GM12864 (cell line): ENCODE data around the gene PSMD9.
A peak's percentile ranks its signal among the peaks of the same experiment; 100 is the strongest.

Source experiments
- DNase-seq: peaks from one replicate; pipeline ENCODE4 v3.0.0-alpha.2; 2011; ENCODE audit warnings: low read depth
- H3K4me3 ChIP-seq: 2 replicates; pipeline ENCODE4 v1.5.1; 2011; ENCODE audit warnings: mild to moderate bottlenecking, low read depth, low read length, control low read depth
- TF ChIP-seq, protein P1 (sequence below): IDR thresholded peaks from 2 replicates; pipeline ENCODE4 v1.5.1; 2011; ENCODE audit warnings: low read depth, mild to moderate bottlenecking, moderate library complexity, low read length, control low read depth, inconsistent platforms; ENCODE audit errors: missing control alignments

The PSMD9 gene

GRCh38 chr12:121893961-121894460 lies 5.4 kb downstream of the PSMD9 start:
- TF ChIP-seq, protein P1, sequence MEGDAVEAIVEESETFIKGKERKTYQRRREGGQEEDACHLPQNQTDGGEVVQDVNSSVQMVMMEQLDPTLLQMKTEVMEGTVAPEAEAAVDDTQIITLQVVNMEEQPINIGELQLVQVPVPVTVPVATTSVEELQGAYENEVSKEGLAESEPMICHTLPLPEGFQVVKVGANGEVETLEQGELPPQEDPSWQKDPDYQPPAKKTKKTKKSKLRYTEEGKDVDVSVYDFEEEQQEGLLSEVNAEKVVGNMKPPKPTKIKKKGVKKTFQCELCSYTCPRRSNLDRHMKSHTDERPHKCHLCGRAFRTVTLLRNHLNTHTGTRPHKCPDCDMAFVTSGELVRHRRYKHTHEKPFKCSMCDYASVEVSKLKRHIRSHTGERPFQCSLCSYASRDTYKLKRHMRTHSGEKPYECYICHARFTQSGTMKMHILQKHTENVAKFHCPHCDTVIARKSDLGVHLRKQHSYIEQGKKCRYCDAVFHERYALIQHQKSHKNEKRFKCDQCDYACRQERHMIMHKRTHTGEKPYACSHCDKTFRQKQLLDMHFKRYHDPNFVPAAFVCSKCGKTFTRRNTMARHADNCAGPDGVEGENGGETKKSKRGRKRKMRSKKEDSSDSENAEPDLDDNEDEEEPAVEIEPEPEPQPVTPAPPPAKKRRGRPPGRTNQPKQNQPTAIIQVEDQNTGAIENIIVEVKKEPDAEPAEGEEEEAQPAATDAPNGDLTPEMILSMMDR: no peak
- DNase-seq: no peak
- no peak overlapping the region for H3K4me3 ChIP-seq

GRCh38 chr12:121894633-121895032 lies 6.0 kb downstream of the PSMD9 start:
- H3K4me3 ChIP-seq: no peak overlapping the region
- no peak for DNase-seq
- TF ChIP-seq, protein P1: peak; percentile 21

- DNase-seq: no peak
- TF ChIP-seq, protein P1: no peak
- H3K4me3 ChIP-seq: no peak overlapping the region
These were observed 9.7 kb downstream of the PSMD9 start for GRCh38 chr12:121898287-121898686.

- TF ChIP-seq, protein P1: no peak
- DNase-seq: no peak
- H3K4me3 ChIP-seq: no peak overlapping the region
These were observed 11.0 kb downstream of the PSMD9 start for GRCh38 chr12:121899590-121899989.

DNA sequence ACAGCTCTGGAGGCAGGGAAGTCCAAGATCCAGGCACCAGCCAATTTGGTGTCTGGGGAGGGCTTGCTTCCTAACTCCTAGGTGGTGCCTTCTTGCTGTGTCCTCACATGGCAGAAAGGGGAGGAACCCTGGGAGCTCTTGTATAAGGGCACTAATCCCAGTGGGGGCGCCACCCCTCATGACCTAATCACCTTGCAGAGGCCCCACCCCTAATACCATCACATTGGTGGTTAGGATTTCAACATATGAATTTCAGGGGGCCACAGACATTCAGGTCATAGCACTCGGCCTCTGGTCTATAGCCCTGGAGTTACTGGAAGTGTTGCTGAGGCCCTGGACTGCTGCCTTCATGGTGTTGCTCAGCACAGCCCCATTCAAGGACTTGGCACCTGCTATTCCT lies 14.6 kb downstream of the PSMD9 start:
- no peak for DNase-seq
- TF ChIP-seq, protein P1: no peak
- no peak overlapping the region for H3K4me3 ChIP-seq

- TF ChIP-seq, protein P1: no peak
- DNase-seq: no peak
- no peak overlapping the region for H3K4me3 ChIP-seq
These were observed 17.2 kb downstream of the PSMD9 start for GRCh38 chr12:121905746-121906145.

GRCh38 chr12:121908702-121909101 lies 20.1 kb downstream of the PSMD9 start:
- TF ChIP-seq, protein P1: no peak
- DNase-seq: no peak
- no peak overlapping the region for H3K4me3 ChIP-seq
